NCI-H2196 (cell line): ENCODE measurements around the gene LFNG.
A peak's percentile ranks its signal among the peaks of the same experiment; 100 is the strongest.
"Not testable (repeated sequence)": the region's sequence is repeated elsewhere in the genome, so short reads cannot be mapped to it uniquely, and the experiment has no call there.

Source experiments
- DNase-seq: peaks from one replicate; lab custom pipeline; 2025; ENCODE audit not compliant: unreplicated experiment; lab: John Stamatoyannopoulos, UW

Gene LFNG

DNA sequence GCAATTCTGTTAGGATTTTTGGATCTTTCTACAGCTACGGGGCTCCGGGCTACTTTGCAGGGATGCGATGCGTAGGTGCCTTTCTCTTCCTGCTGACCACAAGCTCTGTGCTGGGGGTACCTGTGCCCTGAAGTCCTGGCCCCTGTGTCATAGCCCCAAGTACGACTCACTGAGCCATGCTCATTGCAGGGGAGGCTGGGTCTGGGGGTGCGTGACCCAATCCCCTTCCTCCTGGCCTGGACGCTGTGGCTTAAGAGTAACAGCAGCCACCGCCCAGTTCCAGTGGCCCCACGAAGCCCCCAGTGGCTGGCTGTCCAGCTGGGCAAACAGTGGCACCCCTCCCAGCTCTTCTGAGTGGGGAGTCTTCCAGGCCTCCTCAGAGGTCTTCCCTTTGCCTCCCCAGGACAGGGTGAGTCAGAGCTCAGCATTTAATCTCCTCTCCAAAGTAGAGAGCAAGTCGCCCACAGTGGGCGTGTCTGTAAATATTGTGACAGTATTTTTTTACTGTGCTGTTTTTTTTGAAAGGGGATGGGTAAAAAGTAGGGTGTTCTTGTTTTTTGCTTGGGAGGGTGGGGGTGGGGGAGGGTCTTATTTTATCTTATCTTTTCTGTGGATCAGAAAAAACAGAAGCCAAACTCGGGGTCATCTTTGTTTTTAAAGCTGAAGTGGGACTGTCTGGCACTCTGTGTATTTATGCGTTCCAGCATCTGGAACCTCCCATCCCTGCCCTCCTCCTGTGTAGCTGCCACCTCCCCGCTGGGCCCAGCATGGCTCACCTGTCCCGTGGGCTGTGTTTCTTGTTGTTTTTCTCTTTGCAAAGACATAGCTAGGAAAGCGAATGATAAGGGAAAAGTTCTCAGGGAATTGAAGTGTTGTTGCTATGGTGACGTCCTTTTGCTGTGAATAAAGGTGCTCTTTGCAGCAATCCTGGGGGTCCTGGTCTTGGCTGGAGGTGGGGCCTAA is 8.2 kb downstream of the LFNG start:
- peak; percentile 64 for DNase-seq

DNA sequence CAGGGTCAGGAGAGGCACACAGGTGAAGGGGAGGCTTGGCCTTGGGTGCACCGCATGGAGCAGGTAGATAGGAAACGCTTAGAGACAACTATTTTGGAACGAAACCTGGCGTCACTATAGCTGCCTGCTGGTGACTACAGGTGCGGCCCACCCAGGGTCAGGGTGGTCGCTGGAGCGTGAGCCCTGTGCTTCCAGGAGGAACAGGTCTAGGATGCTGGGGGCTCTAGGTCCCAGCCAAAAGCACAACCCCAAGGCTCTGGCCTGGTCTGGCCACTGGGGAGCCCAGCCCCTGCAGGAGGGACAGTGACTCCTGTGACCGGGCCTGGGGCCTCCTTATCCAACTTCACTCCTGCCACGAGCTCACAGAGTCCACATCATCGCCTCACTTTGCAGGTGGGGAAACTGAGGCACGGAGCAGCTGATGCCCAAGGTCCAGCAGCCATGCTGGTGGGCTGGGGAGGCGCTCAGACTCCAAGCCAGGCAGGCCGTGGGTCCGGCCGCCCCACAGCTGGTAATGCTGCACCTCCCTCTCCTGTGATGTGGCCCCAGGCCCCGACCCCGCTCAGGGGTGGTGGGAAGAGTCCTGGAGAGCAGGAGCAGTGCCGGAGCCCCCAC is 9.0 kb downstream of the LFNG start:
- no peak for DNase-seq

DNA sequence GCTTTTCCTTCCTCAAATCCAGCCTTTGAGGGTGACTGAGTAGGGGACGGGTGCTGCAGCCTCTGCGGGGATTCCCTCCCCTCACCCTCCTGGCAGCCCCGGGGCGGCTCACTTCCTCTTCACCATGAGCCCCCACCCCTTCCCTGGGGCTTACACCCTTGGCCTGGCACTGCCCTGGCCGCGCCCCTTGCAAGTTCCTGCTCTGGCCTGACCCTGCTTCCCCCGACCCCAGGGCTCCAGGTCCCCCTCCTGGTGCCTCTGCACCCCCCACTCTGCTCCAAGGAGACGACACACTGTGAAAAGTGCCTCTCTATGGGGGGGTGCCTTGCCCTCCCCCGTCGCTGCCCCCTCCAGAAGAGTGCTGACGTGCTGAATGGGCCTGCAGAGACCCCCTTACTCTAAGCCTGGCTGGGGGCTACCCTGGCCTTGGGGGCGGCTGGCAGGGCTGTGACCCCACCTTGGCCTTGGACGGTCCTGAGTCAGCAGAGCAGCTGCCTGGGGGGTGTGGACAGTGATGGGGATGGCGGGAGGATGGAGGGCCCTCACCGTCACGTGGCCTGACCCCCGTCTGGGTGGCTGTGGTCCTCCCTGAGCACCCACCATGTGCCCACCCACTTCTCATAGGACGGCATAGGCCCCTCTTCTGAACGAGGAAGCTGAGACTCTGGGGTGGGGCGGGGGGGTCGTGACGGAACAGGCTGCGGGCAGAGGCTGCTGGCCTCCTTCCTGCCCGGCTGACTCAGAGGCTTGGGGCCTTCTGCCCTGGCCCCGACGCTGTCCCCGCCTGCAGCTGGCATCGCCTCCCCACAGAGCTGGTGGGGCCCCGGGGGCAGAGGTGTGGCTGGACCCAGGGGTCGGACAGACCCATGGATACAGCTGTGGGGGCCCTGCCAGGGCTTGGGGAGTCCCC is 9.8 kb downstream of the LFNG start:
- DNase-seq: no peak

DNA sequence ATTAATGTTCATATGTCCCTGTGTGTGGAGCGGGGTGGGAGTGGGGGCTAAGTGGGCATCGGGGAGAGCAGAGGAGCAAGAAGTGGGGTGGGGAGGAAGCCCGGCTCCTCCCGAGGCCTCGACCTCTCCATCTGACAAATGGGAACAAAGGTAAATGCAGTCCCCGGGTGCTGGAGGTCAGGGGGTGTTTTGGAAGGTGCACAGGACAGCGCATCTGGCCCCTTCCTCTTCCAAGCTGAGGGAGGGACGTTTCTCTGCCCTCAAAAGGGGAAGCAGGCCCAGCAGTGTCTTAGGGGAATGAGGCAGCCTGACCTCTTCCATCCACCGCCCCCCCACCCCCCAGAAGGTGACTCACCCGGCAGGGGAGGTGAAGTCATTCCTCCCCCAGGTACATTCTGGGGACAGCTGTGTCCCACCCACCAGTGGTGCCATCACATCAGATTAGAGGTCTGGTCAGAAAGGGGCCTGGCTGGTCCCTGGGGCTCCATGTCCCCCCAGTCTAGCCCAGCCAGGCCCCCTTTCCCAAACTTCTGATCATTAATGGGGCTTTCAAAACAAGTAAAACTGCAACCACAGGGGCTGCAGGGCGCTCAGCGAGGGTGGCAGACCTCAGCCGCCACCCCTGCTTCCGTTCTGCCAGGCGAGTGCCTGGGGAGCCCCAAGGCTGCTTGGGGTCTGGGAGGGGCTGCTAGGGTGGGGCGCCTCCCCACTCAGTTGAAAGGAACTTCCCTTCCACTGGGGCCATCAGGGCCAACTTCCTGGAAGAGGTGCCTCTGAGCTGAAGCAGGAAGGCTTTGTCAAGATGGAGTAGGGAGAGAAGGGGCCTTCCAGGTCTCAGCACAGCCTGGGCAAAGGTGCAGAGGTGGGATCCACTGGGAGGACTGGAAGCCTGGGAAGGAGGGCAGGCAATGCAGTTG is 10.8 kb downstream of the LFNG start:
- no peak for DNase-seq

DNA sequence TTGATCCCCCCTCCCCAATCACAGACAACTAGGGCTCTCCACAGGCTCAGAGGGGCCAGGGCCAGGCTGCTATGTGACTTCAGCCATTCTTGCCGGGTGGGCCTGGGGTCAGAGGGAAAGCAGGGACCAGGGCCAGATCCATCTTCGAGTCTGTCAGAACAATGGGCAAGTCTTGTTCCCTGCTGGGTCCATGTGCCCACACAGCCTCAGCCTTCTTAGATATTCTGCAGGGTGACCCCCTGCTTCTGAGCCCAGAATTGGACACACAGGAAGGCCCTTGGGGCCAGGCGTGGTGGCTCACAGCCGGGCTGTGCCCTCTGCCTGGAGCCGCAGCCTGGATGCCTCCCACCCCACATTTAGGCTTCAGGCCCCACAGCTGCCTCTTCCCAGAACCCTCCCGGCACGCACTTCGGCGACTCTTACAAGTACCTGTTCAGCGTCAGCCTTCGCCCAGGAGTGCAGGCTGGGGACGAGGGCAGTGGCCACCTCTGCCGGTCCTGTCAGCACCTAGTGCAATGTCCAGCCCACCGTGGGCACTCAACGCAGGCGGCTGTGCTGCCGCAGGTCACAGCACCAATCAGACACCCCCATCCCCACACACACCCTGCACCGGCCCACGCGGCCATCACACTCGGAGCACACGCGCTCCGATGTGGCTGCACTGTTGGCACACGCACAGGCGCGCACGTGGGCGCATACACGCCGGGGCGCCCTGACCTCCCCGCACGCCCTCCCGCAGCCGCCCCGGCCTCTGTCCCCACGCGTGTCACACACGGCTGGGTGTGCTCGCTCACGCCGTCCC is 11.6 kb downstream of the LFNG start:
- DNase-seq: not testable (repeated sequence)

DNA sequence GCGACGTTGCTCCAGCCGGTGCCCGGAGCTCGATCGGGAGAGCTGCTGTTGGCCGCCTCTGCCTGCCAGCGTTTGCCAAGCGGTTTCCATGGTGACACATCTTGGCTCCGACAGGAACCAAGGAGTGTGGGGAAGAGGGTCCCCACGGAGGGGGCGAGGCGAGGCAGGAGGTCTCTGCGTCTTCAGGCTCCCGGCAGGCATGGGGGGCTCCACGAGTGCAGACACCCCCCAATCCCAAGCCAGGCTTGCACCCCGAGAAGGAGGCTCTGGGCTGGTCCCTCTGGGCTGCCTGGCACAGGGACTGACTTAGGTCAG is 12.2 kb downstream of the LFNG start:
- DNase-seq: not testable (repeated sequence)

DNA sequence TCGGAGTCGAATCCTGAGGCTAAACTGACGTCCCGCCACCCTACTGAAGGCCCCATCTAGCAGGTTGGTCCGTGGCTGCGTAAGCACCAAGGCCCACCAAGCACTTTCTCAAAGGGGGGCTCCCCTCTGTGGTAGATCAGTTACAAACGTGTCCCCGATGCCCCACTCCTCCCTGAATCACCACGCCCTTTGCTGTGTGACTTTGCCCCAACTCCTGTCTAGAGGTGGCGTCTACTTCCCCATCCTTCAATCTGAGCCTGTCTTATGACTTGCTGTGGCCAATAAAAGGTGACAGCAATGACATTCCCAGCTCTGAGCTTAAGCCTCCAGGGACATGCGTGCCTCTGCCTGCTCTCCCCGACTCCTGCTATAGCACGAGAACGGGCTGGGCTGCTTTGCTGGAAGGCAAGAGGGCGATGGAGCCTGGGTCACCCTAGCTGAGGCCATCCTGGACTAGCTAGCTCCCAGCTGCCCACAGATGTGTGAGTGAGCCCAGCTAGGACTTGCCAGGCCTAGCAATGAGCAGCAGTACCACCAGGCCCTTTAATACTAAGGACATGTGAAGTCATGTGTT is 12.7 kb downstream of the LFNG start:
- DNase-seq: not testable (repeated sequence)

DNA sequence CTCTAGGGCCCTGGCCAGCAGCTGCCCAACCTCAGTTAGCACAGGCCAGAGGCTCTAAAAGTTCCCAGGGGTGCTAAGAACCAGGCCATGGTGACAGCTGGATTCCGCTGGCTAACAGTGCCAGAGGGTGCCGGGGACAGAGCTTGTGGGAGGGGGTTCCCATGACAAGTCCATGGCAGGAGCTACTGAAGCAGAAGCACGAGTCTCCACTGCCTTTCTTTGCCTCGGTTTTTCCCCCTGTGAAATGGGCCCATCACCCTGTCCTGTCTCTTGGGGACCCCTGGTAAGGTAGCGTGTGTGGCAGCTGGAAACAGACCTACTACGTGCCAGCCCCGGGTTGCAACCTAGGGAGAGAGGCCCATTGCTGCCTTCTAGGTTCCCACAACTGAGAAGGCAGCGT is 13.2 kb downstream of the LFNG start:
- DNase-seq: not testable (repeated sequence)

DNA sequence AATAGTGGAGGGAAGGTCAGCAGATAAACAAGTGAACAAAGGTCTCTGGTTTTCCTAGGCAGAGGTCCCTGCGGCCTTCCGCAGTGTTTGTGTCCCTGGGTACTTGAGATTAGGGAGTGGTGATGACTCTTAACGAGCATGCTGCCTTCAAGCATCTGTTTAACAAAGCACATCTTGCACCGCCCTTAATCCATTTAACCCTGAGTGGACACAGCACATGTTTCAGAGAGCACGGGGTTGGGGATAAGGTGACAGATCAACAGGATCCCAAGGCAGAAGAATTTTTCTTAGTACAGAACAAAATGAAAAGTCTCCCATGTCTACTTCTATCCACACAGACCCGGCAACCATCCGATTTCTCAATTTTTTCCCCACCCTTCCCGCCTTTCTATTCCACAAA is 14.0 kb downstream of the LFNG start:
- not testable (repeated sequence) for DNase-seq

DNA sequence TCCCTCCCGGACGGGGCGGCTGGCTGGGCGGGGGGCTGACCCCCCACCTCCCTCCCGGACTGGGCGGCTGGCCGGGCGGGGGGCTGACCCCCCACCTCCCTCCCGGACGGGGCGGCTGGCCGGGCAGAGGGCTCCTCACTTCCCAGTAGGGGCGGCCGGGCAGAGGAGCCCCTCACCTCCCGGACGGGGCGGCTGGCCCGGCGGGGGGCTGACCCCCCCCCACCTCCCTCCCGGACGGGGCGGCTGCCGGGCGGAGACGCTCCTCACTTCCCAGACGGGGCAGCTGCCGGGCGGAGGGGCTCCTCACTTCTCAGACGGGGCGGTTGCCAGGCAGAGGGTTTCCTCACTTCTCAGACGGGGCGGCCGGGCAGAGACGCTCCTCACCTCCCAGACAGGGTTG is 14.6 kb downstream of the LFNG start:
- DNase-seq: not testable (repeated sequence)

DNA sequence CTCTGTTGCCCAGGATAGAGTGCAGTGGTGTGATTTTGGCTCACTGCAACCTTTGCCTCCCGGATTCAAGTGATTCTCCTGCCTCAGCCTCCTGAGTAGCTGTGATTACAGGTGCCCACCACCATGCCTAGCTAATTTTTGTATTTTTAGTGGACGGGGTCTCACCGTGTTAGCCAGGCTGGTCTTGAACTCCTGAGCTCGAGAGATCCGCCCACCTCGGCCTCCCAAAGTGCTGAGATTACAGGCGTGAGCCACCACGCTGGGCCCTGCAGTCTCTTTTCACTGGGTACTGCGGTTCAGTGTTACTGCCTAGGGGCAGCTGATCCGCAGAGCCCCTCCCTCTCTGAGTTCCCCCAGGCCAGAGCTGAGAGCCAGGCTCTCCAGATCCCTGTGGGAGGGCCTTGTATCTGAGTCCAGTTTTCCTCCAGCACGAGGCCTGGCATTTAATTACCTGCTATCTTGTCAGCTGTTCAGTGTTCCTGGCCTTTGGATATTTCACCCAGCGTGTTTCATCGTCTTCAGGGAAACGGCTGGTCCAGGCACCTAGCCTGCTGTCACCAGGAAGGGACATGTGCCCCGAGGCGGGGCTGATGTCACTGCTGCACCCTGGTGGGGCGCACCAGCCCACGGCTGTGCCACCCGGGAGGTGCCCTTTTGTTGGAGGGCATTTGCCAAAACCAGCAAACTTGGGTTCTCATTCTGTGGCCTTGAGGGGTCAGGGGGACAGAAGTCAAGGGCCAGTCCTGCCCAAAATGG is 16.5 kb downstream of the LFNG start:
- DNase-seq: not testable (repeated sequence)

DNA sequence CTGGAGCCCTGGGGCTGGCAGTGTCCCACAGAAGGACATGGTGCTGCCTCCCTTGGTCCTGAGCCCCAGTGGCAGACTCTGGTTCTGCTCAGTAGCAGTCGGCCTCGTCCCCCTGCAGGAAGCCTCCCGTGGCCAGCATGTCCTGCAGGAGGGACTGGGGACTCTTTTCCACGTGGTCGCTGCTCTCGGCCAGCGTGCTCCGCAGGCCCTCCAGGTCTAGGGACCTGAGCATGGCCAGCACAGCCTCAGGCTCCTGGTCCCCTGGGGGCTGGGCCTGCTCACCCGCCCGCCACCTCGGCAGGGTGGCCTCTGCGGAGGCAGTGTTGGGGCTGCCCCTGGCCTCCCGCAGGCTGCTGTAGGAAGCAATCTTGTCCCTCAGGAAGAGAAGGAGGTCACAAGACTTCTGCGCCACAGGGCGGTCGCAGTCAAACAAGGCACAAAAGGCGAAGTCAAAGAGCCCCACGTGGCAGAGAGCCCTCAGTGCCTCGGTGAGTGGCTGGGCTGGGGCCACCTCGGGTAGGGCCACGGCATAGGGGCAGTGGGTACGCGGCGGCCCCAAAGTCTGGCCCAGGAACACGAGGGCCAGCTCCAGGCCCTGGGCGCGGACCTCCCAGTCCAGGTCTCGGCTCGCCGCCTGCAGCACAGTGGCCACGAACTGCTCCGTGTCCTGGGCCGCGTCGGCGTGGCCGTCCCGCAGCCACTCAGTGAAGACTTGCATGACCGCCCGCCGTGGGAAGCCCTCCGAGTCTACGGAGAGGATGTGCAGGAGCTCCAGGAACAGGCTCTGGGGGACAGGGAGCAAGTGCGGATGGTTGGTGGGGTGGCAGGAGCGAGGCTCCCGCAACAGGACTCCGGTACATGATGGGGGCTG is 18.6 kb downstream of the LFNG start:
- DNase-seq: no peak

DNA sequence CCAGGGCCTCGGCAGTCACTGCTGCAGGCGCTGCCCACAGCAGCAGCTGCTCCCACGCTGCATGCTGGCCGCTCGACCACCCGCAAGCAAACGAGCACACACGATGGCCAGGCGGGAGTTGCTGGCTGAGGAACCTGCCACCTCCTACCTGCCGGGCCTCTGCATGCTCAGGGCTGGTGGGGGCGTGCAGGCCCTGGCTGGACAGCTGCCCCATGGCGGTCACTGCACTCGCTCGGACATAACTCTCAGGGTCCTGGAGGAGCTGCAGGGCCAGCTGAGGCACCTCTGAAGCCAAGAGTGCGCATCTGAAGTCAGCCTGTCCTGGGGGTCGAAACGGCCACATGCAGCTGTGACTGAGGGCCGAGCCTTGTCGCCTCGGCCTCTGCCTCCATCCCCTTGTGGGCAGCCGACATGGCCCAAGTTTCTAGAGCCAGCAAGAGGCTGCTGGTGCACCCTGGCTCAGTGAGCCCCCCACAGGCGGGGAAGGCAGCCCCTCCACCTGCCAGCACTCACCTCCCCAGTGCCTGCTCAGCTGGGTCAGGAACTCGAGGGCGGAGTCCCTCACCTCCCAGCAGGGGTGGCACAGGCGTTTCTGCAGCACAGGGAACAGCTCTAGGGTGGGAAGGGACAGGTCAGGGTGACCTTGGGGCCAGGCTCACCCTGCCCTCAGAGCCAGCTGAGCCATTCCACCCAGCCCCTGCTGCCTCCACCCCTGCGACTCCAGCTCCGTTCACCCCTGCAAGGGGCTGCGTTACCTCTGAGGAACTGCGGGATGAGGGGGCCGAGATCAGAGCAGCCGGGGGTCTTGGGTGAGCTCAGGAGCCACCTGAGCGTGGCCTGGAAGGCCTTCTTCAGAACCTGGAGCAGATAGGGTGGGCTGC is 19.7 kb downstream of the LFNG start:
- no peak for DNase-seq

DNA sequence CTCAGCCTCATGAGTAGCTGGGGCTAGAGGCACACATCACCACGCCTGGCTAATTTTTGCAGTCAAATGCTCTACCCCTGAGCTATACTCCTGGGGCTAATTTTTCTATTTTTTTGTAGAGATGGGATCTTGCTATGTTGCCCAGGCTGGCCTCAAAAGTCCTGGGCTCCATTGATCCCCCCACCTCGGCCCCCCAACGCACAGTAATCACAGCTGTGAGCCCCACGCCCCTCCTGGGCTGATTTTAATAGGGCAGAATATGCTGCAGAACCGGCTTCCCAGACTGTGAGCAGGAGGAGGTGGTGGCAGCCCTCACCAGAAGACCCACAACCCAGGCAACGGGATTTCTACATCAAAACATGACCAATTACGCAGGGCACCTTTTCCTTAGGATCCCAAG is 20.6 kb downstream of the LFNG start:
- no peak for DNase-seq

DNA sequence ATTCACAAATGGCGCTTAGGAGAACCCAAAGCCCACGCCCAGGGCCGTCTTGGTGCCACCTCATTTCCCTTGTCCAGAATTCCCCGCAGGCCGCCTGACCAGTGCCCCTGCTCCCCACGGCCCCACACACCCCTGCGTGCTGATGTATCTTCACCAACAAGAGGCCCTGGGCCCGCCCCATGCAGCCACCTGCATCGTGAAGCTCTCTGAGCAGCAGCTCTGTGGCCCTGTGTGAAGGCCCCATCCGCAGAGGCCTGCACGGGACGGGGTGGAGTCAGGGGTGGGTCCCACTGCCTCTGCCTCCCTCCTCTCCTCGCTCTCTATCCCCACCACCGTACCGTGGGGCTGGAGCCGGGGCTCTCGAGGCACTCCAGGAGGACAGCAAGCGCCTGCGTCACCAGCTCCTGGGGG is 21.1 kb downstream of the LFNG start:
- no peak for DNase-seq

DNA sequence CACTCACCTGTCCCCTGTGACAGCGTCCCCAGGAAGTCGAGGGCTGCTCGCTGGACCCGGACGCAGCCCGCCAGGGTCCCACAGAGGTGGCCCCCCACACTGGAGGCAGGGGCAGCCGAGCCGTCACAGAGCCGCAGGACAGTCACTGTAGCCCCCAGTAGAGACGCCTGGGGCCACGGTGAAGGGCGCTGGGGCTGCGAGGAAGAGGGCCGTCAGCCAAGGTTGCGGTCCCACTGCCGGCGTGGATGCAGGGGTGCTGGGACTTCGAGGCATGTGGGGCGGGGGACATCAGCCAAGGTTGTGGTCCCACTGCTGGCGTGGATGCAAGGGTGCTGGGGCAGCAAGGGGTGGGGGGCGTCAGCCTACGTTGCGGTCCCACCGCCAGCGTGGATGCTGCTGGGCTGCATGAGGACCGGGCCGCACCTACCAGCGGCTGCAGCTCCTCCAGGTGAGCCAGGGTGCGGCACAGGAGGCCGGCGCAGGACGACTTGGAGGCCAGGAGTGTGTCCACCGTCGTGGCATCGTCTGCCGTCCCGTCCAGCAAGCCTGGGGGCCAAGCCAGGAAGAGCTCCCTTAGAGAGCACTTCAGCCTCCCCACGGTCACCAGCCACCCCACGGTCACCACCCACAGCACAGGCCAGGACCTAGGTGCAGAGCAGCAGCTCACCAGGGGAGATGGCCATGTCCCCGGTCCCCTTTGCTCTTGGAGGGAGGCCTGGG is 21.9 kb downstream of the LFNG start:
- DNase-seq: no peak
